HepG2 (cell line): ENCODE measurements around the gene SPTB. TPM values are rescaled to one million over a fixed set of nuclear protein-coding genes. Genes with fewer than 3 reads are reported as not detected.

Experiments
- ATAC-seq: fragments of 200-7000 bp; cut with Tn5 transposase; 3 replicates; pipeline ENCODE4 v1.9.1; 2020; ENCODE audit warnings: mild to moderate bottlenecking, moderate library complexity
- BruUV-seq: library from RNA; stranded (reverse); fragments of 400-500 nt; replicated peaks from 2 replicates; lab custom pipeline; 2021; lab: Mats Ljungman, UMichigan
- CTCF ChIA-PET: fragments of 300-600 bp; formaldehyde crosslinking; extraction: SDS; loops from one replicate; lab custom pipeline; 2021; ENCODE audit warnings: low total read pairs, inconsistent platforms, low intra/inter-chr PET ratio; lab: Yijun Ruan, JAX
- POLR2A ChIA-PET: fragments of 350-600 bp; sonication (Branson Sonifier 250); formaldehyde crosslinking; loops from one replicate; lab custom pipeline; 2020; ENCODE audit warnings: antibody characterized with exemption, inconsistent platforms; lab: Yijun Ruan, JAX
- DNase-seq: peaks from one replicate; pipeline ENCODE4 v3.0.0-alpha.2; 2015; ENCODE audit warnings: low spot score
- FAIRE-seq: peaks from 3 replicates; lab custom pipeline; 2011; peaks lifted over from hg19 to GRCh38; lab: Jason Lieb, UNC
- H2AFZ ChIP-seq: one replicate; pipeline ENCODE4 v1.6.1; 2011; ENCODE audit warnings: low read length, inconsistent platforms
- H3K27ac ChIP-seq: fragments of 300-600 bp; 3 replicates; pipeline ENCODE4 v1.8.0; 2011; ENCODE audit warnings: mixed run types, mild to moderate bottlenecking, mixed read lengths, low read length, inconsistent platforms; ENCODE audit not compliant: insufficient read depth; ENCODE audit errors: extremely low read length
- H3K27me3 ChIP-seq, 2 experiments: fragments of 200-600 bp in 1 of 2; 2 replicates in 1 of 2; 3 replicates in 1 of 2; pipeline versions ENCODE4 v1.6.0 to v1.8.0; 2011; ENCODE audit warnings: low read length in 2 of 2, mild to moderate bottlenecking in 2 of 2, moderate library complexity in 2 of 2, inconsistent platforms in 1 of 2; ENCODE audit not compliant: insufficient read depth in 2 of 2, control insufficient read depth in 1 of 2
- H3K36me3 ChIP-seq, 2 experiments: fragments of 200-600 bp in 1 of 2; replicated peaks in 1 of 2; 2 replicates in 1 of 2; 3 replicates in 1 of 2; pipeline versions ENCODE4 v1.5.1 to v1.8.0; 2011; ENCODE audit warnings: low read length in 2 of 2, inconsistent platforms in 1 of 2; ENCODE audit not compliant: insufficient read depth in 2 of 2, control insufficient read depth in 1 of 2
- H3K4me1 ChIP-seq: 2 replicates; pipeline ENCODE4 v1.5.1; 2012; ENCODE audit warnings: low read length, inconsistent platforms; ENCODE audit not compliant: insufficient read depth
- H3K4me2 ChIP-seq: 2 replicates; pipeline ENCODE4 v1.6.0; 2011; ENCODE audit warnings: low read depth, low read length, inconsistent platforms
- H3K4me3 ChIP-seq, 3 experiments: fragments of 200-600 bp in 1 of 3; sonication (generic), shearing (Covaris generic) in 1 of 3; replicated peaks in 1 of 3; 2 replicates each; pipeline ENCODE4 v1.5.1; 2011 to 2016; ENCODE audit warnings: low read length in 3 of 3, inconsistent platforms in 2 of 3, low read depth in 2 of 3, mild to moderate bottlenecking in 2 of 3, control low read depth in 1 of 3, mixed read lengths in 1 of 3; ENCODE audit not compliant: insufficient read depth in 1 of 3
- H3K79me2 ChIP-seq: one replicate; pipeline ENCODE4 v1.6.1; 2011; ENCODE audit warnings: low read length, inconsistent platforms; ENCODE audit not compliant: insufficient read depth
- H3K9ac ChIP-seq: 2 replicates; pipeline ENCODE4 v1.6.0; 2011; ENCODE audit warnings: mild to moderate bottlenecking, low read depth, low read length, inconsistent platforms; ENCODE audit not compliant: insufficient read depth
- H3K9me3 ChIP-seq: 2 replicates; pipeline ENCODE4 v1.5.1; 2012; ENCODE audit warnings: mild to moderate bottlenecking, low read length
- H4K20me1 ChIP-seq: 2 replicates; pipeline ENCODE4 v1.6.0; 2011; ENCODE audit warnings: inconsistent platforms, mild to moderate bottlenecking, low read length, moderate library complexity; ENCODE audit not compliant: insufficient read depth
- CBX1 ChIP-seq: IDR thresholded peaks from one replicate; pipeline ENCODE4 v1.6.1; 2016; ENCODE audit warnings: antibody characterized with exemption, low read depth
- CCAR2 ChIP-seq: fragments of 200-400 bp; formaldehyde crosslinking; optimal IDR thresholded peaks from 2 replicates; pipeline ENCODE3; 2018; ENCODE audit warnings: low read depth, mild to moderate bottlenecking, low read length, moderate library complexity
- CREB1 ChIP-seq, 2 experiments: fragments of 450-650 bp in 1 of 2; IDR thresholded peaks; 2 replicates each; pipeline ENCODE4 v1.6.1; 2016 to 2017; ENCODE audit warnings: control low read depth in 1 of 2, mild to moderate bottlenecking in 1 of 2, missing compliant biosample characterization in 1 of 2, missing genetic modification characterization in 1 of 2
- FOXA1 ChIP-seq, 2 experiments: fragments of 450-650 bp in 1 of 2; sonication (generic) in 1 of 2; formaldehyde crosslinking in 1 of 2; IDR thresholded peaks; 2 replicates each; pipeline versions ENCODE4 v1.4.0 to v1.6.1; 2016 to 2020; ENCODE audit warnings: missing genetic modification reagents in 1 of 2
- HNRNPK ChIP-seq: fragments of 200-400 bp; formaldehyde crosslinking; IDR thresholded peaks from 2 replicates; pipeline ENCODE4 v1.6.1; 2018; ENCODE audit warnings: low read length, low read depth, moderate library complexity, mild to moderate bottlenecking; ENCODE audit not compliant: poor library complexity, severe bottlenecking
- PHB2 ChIP-seq: fragments of 450-650 bp; IDR thresholded peaks from 2 replicates; pipeline ENCODE4 v1.6.1; 2018; ENCODE audit not compliant: partially characterized antibody
- RAD21 ChIP-seq: fragments of 450-650 bp; formaldehyde crosslinking; IDR thresholded peaks from 2 replicates; pipeline ENCODE4 v1.5.0; 2020; ENCODE audit warnings: mild to moderate bottlenecking
- SIX1 ChIP-seq: sonication (generic); formaldehyde crosslinking; IDR thresholded peaks from 2 replicates; pipeline ENCODE4 v1.4.0; 2020; ENCODE audit warnings: missing genetic modification reagents, borderline replicate concordance
- SRSF4 ChIP-seq: fragments of 200-400 bp; formaldehyde crosslinking; IDR thresholded peaks from one replicate; pipeline ENCODE4 v1.6.1; 2018; ENCODE audit warnings: mild to moderate bottlenecking, low read depth, low read length, moderate library complexity; ENCODE audit not compliant: poor library complexity, severe bottlenecking
- ZBTB14 ChIP-seq: sonication (generic); formaldehyde crosslinking; IDR thresholded peaks from 2 replicates; pipeline ENCODE4 v1.4.0; 2020; ENCODE audit warnings: missing genetic modification reagents
- ZBTB25 ChIP-seq: IDR thresholded peaks from 2 replicates; pipeline ENCODE4 v1.6.1; 2018; ENCODE audit warnings: missing genetic modification reagents
- ZBTB33 ChIP-seq: sonication (generic); formaldehyde crosslinking; IDR thresholded peaks from 2 replicates; pipeline ENCODE4 v1.4.0; 2020; ENCODE audit warnings: missing genetic modification reagents
- ZNF296 ChIP-seq: sonication (generic); formaldehyde crosslinking; conservative IDR thresholded peaks from 2 replicates; pipeline ENCODE4 v1.5.0; 2020; ENCODE audit warnings: mild to moderate bottlenecking, missing genetic modification reagents
- ZNF570 ChIP-seq: sonication (generic); formaldehyde crosslinking; IDR thresholded peaks from 2 replicates; pipeline ENCODE4 v1.4.0; 2020; ENCODE audit warnings: mild to moderate bottlenecking, missing genetic modification reagents, borderline replicate concordance
- ZNF710 ChIP-seq: sonication (generic); formaldehyde crosslinking; IDR thresholded peaks from 2 replicates; pipeline ENCODE4 v1.5.0; 2020; ENCODE audit warnings: mild to moderate bottlenecking, missing genetic modification reagents, borderline replicate concordance
- WGBS: methylation state at CpG from one replicate; pipeline ENCODE4 v1.1.6; 2017; ENCODE audit warnings: low lambda C conversion rate; 5-methylcytosine and 5-hydroxymethylcytosine counted together
- in situ Hi-C: cut with HindIII; loops from 2 replicates; pipeline ENCODE4 v1.10.0; 2017; ENCODE audit warnings: low pct_unique_long_range_greater_than_20kb; ENCODE audit not compliant: extremely low pct_ligation_motif_present
- intact Hi-C: fragments of 100-400 bp; cut with micrococcal nuclease; formaldehyde crosslinking; loops from one replicate; pipeline ENCODE4 v1.10.0; 2022; ENCODE audit not compliant: unreplicated experiment
- polyA plus RNA-seq, 8 experiments: library from polyadenylated mRNA; depleted of rRNA in 3 of 8; stranded (reverse) in 7 of 8; unstranded in 1 of 8; fragments of >200 nt; fragmentation: Illumina TruSeq in 4 of 8; extraction: Trizol in 4 of 8; gene quantifications; 2 replicates each; pipeline versions ENCODE4 v1.2.1 to v1.2.3, GENCODE V29; 2011 to 2016; ENCODE audit warnings: low read depth in 4 of 8, missing spikeins in 1 of 8, mixed read lengths in 1 of 8; ENCODE audit not compliant: insufficient read depth in 1 of 8
- total RNA-seq, 5 experiments: library from RNA; depleted of rRNA; stranded (reverse); fragments of >200 nt; fragmentation: Illumina TruSeq; extraction: Trizol; gene quantifications; 2 replicates each; pipeline ENCODE4 v1.2.3, GENCODE V29; 2016; ENCODE audit warnings: low read depth in 1 of 5

SPTB gene
- total and polyA plus RNA-seq, 2 of the 13 experiments (the other 11 are each of a cell fraction or from before 2014, with no cell fraction given), result 0.01 to 0.02 TPM

GRCh38 chr14:64777461-64777860 lies 102.2 kb downstream of the SPTB start (continued):
- TF ChIP-seq ZNF296 (CRISPR knock-in tag), result no peak
- TF ChIP-seq FOXA1 (IDR thresholded peaks at IDR 0.05), result no peak
- no peak for TF ChIP-seq FOXA1 (CRISPR knock-in tag; IDR thresholded peaks at IDR 0.05)
- no peak for TF ChIP-seq CBX1
- TF ChIP-seq RAD21, result no peak
- TF ChIP-seq PHB2, result no peak
- TF ChIP-seq ZBTB25 (CRISPR knock-in tag), result no peak
- TF ChIP-seq, all 625 proteins: peak for 0

GRCh38 chr14:64775081-64775777 lies 104.5 kb downstream of the SPTB start:
- Histone ChIP-seq H3K9me3 (no peaks in the 10 kb centered on the region), H3K27me3 (peaks cover 0 to 4% of the 10 kb centered on the region in 2 experiments; a peak in 2 of 5 replicates), H3K9ac (no peak overlapping the region), H3K36me3 (no peaks in the 10 kb centered on the region), H3K4me3 (no peak overlapping the region), H3K4me2 (no peak overlapping the region), H3K27ac (no peak overlapping the region), H4K20me1 (no peaks in the 10 kb centered on the region), H2AFZ (no peak overlapping the region), H3K4me1 (peaks cover 9% of the 10 kb centered on the region), H3K79me2 (no peaks in the 10 kb centered on the region)
- DNase-seq (no peak), ATAC-seq (no peak), FAIRE-seq (no peak)
- TF ChIP-seq ZBTB14 (CRISPR knock-in tag) (no peak), CREB1 (IDR thresholded peaks at IDR 0.05) (no peak), CREB1 (CRISPR knock-in tag; IDR thresholded peaks at IDR 0.05) (no peak), ZNF710 (CRISPR knock-in tag) (no peak), SIX1 (no peak), ZBTB33 (no peak), SRSF4 (no peak), HNRNPK (no peak), ZNF570 (CRISPR knock-in tag) (no peak), CCAR2 (no peak)
- ChIA-PET POLR2A (interaction anchor here (1.5 kb wide), 1 partner anchor 8 kb away, joined by 4 read pairs; no protein-coding TSS in a partner anchor), CTCF (no interaction called here)
- 59% methylated on average over 18 of the region's 25 CpGs for WGBS
- in situ Hi-C loops, result no loop called here
- intact Hi-C loops, result no loop called here
- BruUV-seq, result no TSS peak
